Measurements from ENCODE around the gene EYS. TPM values are rescaled to one million over a fixed set of nuclear protein-coding genes. Genes with fewer than 3 reads are reported as not detected.

The EYS gene
- total and polyA plus RNA-seq, 9 of the 15 experiments (the other 6 are each of a cell fraction or from before 2014, with no cell fraction given), result 0.03 to 0.36 (median 0.10) TPM; not detected in 2

DNA sequence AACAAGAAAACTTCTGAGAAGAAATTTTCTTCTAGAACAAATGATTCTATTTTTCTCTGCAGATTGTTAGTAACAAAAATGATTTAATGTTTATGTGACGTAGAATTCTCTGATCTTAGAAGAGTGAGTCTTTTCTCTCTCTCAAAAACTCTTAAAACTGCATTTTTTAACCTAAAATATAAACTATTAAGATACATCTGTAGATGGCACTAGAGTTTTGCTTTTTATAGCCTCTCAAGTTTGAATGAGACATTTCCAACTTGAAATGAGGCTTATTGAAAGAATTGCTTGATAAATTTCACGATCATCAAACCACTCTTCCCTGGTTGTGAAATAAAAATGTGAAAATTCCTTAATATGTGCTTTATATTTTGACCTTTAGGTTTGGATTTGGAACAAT is 2017.6 kb downstream of the EYS start:
- no peak overlapping the region for H3K9ac ChIP-seq (ENCODE audit: insufficient read depth in 1 of 2, low read depth in 2 of 2, low read length in 2 of 2)
- 0 out of 3 replicates have a peak, but pooled peaks cover under 1% of the 10 kb centered on the region for H3K79me2 ChIP-seq (ENCODE audit: control insufficient read depth, insufficient read depth, low read length)
- ChIA-PET POLR2A (interaction anchor here (0.6 to 1.6 kb wide), 2 partner anchors 8 to 23 kb away, joined by 3 to 5 read pairs; no protein-coding TSS in a partner anchor), CTCF (ENCODE audit: low intra/inter-chr PET ratio) (interaction anchor here (0.7 kb wide), 1 partner anchor 369 kb away, joined by 3 read pairs; no protein-coding TSS in a partner anchor)
- 97% methylated on average over 2 of the region's 2 CpGs for WGBS (ENCODE audit: insufficient coverage, low coverage, missing lambda C conversion rate)
- H2AFZ ChIP-seq (ENCODE audit: low read depth, low read length), result no peak overlapping the region
- H3K9me3 ChIP-seq (replicated peaks; ENCODE audit: control insufficient read depth, insufficient read depth, low read depth, low read length), result no peaks in the 10 kb centered on the region
- no peaks in the 10 kb centered on the region for H3K27me3 ChIP-seq (ENCODE audit: control insufficient read depth in 2 of 2, insufficient read depth in 2 of 2, low read length in 2 of 2)
- FAIRE-seq (no peak), DNase-seq (ENCODE audit: extremely low read depth in 1 of 4, low spot score in 3 of 4) (no peak), ATAC-seq (no peak)
- in situ Hi-C loops (cut with MboI), result no loop called here
- TF ChIP-seq TFAP4 (CRISPR knock-in tag; IDR thresholded peaks at IDR 0.05; ENCODE audit: borderline replicate concordance) (no peak), ATF7 (IDR thresholded peaks at IDR 0.05) (no peak), RFX7 (CRISPR knock-in tag; IDR thresholded peaks at IDR 0.05) (no peak)
- TF ChIP-seq, protein P1, sequence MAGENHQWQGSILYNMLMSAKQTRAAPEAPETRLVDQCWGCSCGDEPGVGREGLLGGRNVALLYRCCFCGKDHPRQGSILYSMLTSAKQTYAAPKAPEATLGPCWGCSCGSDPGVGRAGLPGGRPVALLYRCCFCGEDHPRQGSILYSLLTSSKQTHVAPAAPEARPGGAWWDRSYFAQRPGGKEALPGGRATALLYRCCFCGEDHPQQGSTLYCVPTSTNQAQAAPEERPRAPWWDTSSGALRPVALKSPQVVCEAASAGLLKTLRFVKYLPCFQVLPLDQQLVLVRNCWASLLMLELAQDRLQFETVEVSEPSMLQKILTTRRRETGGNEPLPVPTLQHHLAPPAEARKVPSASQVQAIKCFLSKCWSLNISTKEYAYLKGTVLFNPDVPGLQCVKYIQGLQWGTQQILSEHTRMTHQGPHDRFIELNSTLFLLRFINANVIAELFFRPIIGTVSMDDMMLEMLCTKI (IDR thresholded peaks at IDR 0.05; ENCODE audit: partially characterized antibody), result no peak
- no peaks in the 10 kb centered on the region for H4K20me1 ChIP-seq (replicated peaks; ENCODE audit: control insufficient read depth, insufficient read depth, low read length)
- H3K27ac ChIP-seq (ENCODE audit: extremely low read depth, low read depth, low read length), result no peak overlapping the region
- intact Hi-C loops (cut with micrococcal nuclease), result loop anchor here (5.0 kb wide), 1 partner anchor 52 kb away; the partner anchor contains the start of gene PHF3
- H3K36me3 ChIP-seq (ENCODE audit: control insufficient read depth, insufficient read depth, low read length), result peaks cover 22% of the 10 kb centered on the region
- H3K9me1 ChIP-seq (ENCODE audit: control insufficient read depth, insufficient read depth, low read length), result no peaks in the 10 kb centered on the region
- no peaks in the 10 kb centered on the region for H3K4me1 ChIP-seq (replicated peaks in 1 of 2; ENCODE audit: control insufficient read depth in 2 of 2, insufficient read depth in 2 of 2, low read length in 2 of 2)
- no peak overlapping the region for H3K4me3 ChIP-seq
- no peak overlapping the region for H3K4me2 ChIP-seq (ENCODE audit: insufficient read depth, low read length)
- BruUV-seq (replicated peaks), result no TSS peak
